HL-60 (cell line): Measurements from ENCODE around the gene PAWR.

ENCODE experiments used
- DNase-seq, 2 experiments: peaks; one replicate each; pipeline ENCODE4 v3.0.0-alpha.2; 2010 to 2020; ENCODE audit warnings: low read depth in 1 of 2, low spot score in 1 of 2
- H3K27ac ChIP-seq: fragments of 250-450 bp; sonication (Bioruptor Pico); replicated peaks from 2 replicates; pipeline ENCODE4 v1.5.1; 2020; ENCODE audit warnings: mild to moderate bottlenecking, moderate library complexity
- H3K27me3 ChIP-seq: fragments of 250-450 bp; sonication (Bioruptor Pico); 2 replicates; pipeline ENCODE4 v1.5.1; 2021; ENCODE audit warnings: mild to moderate bottlenecking, moderate library complexity; ENCODE audit not compliant: insufficient read depth, poor library complexity, severe bottlenecking
- H3K4me3 ChIP-seq: replicated peaks from 2 replicates; pipeline ENCODE4 v1.5.1; 2011; ENCODE audit warnings: mild to moderate bottlenecking, control low read depth, low read length; ENCODE audit not compliant: insufficient read depth
- GABPA ChIP-seq: IDR thresholded peaks from 2 replicates; pipeline ENCODE4 v1.6.1; 2012; ENCODE audit warnings: low read depth
- POLR2AphosphoS5 ChIP-seq: IDR thresholded peaks from 2 replicates; pipeline ENCODE4 v1.6.1; 2012; ENCODE audit warnings: low read depth
- SPI1 ChIP-seq: IDR thresholded peaks from 2 replicates; pipeline ENCODE4 v1.6.1; 2012; ENCODE audit warnings: low read depth, mild to moderate bottlenecking, borderline replicate concordance
- TF ChIP-seq, protein P1 (sequence below): IDR thresholded peaks from one replicate; pipeline ENCODE4 v1.5.1; 2011; ENCODE audit warnings: low read length, control low read depth, inconsistent platforms; ENCODE audit not compliant: insufficient read depth
- TF ChIP-seq, protein P2 (sequence below): IDR thresholded peaks from 2 replicates; pipeline ENCODE4 v1.6.1; 2012; ENCODE audit warnings: low read depth; ENCODE audit not compliant: insufficient replicate concordance

The PAWR gene

DNA sequence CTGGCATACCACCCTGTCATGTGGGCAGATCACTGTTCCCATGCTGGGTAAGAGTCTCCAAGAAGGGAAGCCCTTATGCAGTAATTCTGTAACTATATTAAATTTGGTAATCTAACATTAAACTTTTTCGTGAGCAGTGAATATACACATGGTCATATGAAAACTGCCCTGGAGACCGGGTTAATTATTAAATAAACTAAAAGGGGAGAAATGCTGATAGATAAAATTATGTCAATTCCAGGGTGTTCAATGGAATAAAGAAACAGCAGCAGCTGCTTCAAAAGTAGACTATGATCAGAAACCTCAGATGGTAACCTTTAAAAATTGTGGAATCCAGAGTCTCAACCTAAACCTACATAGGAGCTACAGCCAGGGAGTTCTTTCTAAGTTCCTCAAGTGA lies 100.0 kb downstream of the PAWR start:
- Histone ChIP-seq H3K27me3 (no peaks in the 10 kb centered on the region), H3K4me3 (no peak overlapping the region), H3K27ac (no peak overlapping the region)
- TF ChIP-seq SPI1 (no peak), POLR2AphosphoS5 (no peak), GABPA (no peak)
- TF ChIP-seq, protein P1, sequence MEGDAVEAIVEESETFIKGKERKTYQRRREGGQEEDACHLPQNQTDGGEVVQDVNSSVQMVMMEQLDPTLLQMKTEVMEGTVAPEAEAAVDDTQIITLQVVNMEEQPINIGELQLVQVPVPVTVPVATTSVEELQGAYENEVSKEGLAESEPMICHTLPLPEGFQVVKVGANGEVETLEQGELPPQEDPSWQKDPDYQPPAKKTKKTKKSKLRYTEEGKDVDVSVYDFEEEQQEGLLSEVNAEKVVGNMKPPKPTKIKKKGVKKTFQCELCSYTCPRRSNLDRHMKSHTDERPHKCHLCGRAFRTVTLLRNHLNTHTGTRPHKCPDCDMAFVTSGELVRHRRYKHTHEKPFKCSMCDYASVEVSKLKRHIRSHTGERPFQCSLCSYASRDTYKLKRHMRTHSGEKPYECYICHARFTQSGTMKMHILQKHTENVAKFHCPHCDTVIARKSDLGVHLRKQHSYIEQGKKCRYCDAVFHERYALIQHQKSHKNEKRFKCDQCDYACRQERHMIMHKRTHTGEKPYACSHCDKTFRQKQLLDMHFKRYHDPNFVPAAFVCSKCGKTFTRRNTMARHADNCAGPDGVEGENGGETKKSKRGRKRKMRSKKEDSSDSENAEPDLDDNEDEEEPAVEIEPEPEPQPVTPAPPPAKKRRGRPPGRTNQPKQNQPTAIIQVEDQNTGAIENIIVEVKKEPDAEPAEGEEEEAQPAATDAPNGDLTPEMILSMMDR = no peak
- TF ChIP-seq, protein P2, sequence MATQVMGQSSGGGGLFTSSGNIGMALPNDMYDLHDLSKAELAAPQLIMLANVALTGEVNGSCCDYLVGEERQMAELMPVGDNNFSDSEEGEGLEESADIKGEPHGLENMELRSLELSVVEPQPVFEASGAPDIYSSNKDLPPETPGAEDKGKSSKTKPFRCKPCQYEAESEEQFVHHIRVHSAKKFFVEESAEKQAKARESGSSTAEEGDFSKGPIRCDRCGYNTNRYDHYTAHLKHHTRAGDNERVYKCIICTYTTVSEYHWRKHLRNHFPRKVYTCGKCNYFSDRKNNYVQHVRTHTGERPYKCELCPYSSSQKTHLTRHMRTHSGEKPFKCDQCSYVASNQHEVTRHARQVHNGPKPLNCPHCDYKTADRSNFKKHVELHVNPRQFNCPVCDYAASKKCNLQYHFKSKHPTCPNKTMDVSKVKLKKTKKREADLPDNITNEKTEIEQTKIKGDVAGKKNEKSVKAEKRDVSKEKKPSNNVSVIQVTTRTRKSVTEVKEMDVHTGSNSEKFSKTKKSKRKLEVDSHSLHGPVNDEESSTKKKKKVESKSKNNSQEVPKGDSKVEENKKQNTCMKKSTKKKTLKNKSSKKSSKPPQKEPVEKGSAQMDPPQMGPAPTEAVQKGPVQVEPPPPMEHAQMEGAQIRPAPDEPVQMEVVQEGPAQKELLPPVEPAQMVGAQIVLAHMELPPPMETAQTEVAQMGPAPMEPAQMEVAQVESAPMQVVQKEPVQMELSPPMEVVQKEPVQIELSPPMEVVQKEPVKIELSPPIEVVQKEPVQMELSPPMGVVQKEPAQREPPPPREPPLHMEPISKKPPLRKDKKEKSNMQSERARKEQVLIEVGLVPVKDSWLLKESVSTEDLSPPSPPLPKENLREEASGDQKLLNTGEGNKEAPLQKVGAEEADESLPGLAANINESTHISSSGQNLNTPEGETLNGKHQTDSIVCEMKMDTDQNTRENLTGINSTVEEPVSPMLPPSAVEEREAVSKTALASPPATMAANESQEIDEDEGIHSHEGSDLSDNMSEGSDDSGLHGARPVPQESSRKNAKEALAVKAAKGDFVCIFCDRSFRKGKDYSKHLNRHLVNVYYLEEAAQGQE = no peak
- no peak for DNase-seq

DNA sequence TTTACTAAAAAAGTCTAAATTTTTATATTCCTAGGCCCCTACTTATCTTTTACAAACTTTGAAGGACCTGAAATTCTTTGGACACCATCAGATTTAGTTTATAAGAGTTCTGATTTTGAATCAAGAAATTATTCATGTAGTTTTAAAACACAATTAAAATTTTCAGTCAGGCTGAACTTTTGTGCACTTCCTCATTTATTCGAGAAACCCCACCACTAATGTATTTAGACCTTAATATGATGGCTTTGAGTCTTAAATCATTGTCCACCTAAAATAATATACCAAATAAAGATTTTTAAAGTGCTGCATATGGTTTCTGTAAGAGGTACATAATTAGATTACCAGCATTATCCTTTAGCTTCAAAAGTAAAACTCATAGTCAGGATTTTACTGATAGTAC lies 103.4 kb downstream of the PAWR start:
- DNase-seq = no peak
- Histone ChIP-seq H3K27me3 (no peaks in the 10 kb centered on the region), H3K4me3 (no peak overlapping the region), H3K27ac (no peak overlapping the region)
- no peak for TF ChIP-seq POLR2AphosphoS5
- TF ChIP-seq, protein P1 = no peak
- peak; percentile 61 for TF ChIP-seq SPI1
- no peak for TF ChIP-seq GABPA
- TF ChIP-seq, protein P2 = no peak

DNA sequence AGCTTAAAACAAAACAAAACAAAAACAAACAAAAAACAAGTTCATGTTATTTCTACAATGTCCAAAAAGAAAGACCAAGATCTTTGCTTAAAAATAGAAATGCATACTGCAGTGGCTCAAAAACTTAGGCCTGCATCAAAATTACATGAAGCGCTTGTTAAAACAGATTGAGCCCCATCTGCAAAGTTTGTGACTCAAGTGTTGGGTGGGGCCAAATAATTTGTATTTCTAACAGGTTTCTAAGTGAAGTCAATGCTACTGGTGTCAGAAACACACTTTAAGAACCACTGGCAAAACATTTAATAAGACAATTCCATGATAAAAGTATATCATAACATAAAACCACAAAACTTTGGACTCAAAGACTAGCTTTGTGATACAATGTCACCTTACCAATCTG lies 105.6 kb downstream of the PAWR start:
- no peak for TF ChIP-seq SPI1
- TF ChIP-seq, protein P1 = no peak
- TF ChIP-seq, protein P2 = no peak
- TF ChIP-seq POLR2AphosphoS5 = no peak
- no peak for TF ChIP-seq GABPA
- Histone ChIP-seq H3K27me3 (no peaks in the 10 kb centered on the region), H3K27ac (no peak overlapping the region), H3K4me3 (no peak overlapping the region)
- DNase-seq = no peak
